Measurements from ENCODE around the gene KCNK13. TPM values are rescaled to one million over a fixed set of nuclear protein-coding genes. Genes with fewer than 3 reads are reported as not detected.

The KCNK13 gene
- polyA plus RNA-seq, 1 of the 3 experiments (the other 2 are of a cell fraction), result not detected

DNA sequence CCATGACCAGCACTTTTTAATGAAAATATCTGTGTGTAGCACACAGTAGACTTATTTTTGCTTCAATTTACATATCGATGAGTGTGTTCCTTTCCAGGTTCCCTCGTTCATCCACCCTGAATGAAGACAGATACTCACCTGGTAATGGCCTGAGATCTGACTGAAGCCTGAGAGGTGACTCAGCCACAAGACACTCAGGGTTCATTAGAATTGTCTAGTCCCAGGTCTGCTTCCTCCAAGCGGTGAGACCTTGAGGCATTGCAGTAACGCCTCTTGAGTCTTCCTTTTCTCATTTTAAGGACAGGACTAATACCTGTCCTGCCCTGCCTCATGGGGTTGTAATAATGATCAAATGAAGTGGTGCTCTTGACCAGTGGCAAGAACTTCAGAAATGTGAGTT lies 11.5 kb upstream of the KCNK13 start:
- POLR2A ChIA-PET, result no interaction called here
- 83% methylated on average over 4 of the region's 4 CpGs for WGBS (ENCODE audit: low lambda C conversion rate)
- CTCF ChIA-PET, result interaction anchor here (1.1 to 1.6 kb wide), 2 partner anchors 10 to 77 kb away, joined by 3 to 6 read pairs; no protein-coding TSS in a partner anchor
- Histone ChIP-seq H3K9me3 (no peaks in the 10 kb centered on the region), H3K27ac (ENCODE audit: low read depth in 2 of 2, low read length in 1 of 2) (no peak overlapping the region), H3K27me3 (ENCODE audit: insufficient read depth) (no peaks in the 10 kb centered on the region), H3K79me2 (ENCODE audit: insufficient read depth) (no peaks in the 10 kb centered on the region), H4K20me1 (ENCODE audit: insufficient read depth) (no peaks in the 10 kb centered on the region), H3K36me3 (replicated peaks in 1 of 2; ENCODE audit: control insufficient read depth in 1 of 2, insufficient read depth in 2 of 2, low read length in 1 of 2) (no peaks in the 10 kb centered on the region), H3K4me3 (ENCODE audit: low read depth in 2 of 2, low read length in 1 of 2) (no peak overlapping the region), H3K4me2 (no peak overlapping the region), H3K9me2 (no peaks in the 10 kb centered on the region), H2AFZ (ENCODE audit: low read depth) (no peak overlapping the region), H3K9ac (no peak overlapping the region), H3K4me1 (ENCODE audit: control insufficient read depth in 1 of 2, insufficient read depth in 2 of 2, low read depth in 1 of 2, low read length in 1 of 2) (no peaks in the 10 kb centered on the region; a peak in 1 of 4 replicates), H3F3A (replicated peaks; ENCODE audit: insufficient read depth) (no peaks in the 10 kb centered on the region)
- DNase-seq, result no peak
- TF ChIP-seq, protein P1, sequence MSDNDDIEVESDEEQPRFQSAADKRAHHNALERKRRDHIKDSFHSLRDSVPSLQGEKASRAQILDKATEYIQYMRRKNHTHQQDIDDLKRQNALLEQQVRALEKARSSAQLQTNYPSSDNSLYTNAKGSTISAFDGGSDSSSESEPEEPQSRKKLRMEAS (IDR thresholded peaks at IDR 0.05; ENCODE audit: low read depth), result no peak
- TF ChIP-seq SMC3 (IDR thresholded peaks at IDR 0.05; ENCODE audit: low read depth, low read length), result no peak
- no peak for TF ChIP-seq CTCF (IDR thresholded peaks at IDR 0.05)
- no peak for TF ChIP-seq CHD2 (IDR thresholded peaks at IDR 0.05; ENCODE audit: low read length, partially characterized antibody)
- TF ChIP-seq TAF1 (IDR thresholded peaks at IDR 0.05; ENCODE audit: borderline replicate concordance, low read depth, low read length), result no peak
- no peak for TF ChIP-seq RAD21 (IDR thresholded peaks at IDR 0.05; ENCODE audit: low read length)
- no peak for TF ChIP-seq NRF1 (IDR thresholded peaks at IDR 0.05; ENCODE audit: low read depth, low read length)
- TF ChIP-seq GATA2 (CRISPR knock-in tag; IDR thresholded peaks at IDR 0.05), result no peak
- no peak for TF ChIP-seq RFX5 (IDR thresholded peaks at IDR 0.05; ENCODE audit: low read length)
- no peak for TF ChIP-seq FOXM1 (IDR thresholded peaks at IDR 0.05; ENCODE audit: low read depth)

- Histone ChIP-seq H2AFZ (ENCODE audit: low read depth) (no peak overlapping the region), H3K9ac (no peak overlapping the region), H3K79me2 (ENCODE audit: insufficient read depth) (no peaks in the 10 kb centered on the region), H3K9me2 (no peaks in the 10 kb centered on the region), H3K36me3 (replicated peaks in 1 of 2; ENCODE audit: control insufficient read depth in 1 of 2, insufficient read depth in 2 of 2, low read length in 1 of 2) (no peaks in the 10 kb centered on the region), H3F3A (replicated peaks; ENCODE audit: insufficient read depth) (peaks cover 2% of the 10 kb centered on the region), H3K4me2 (no peak overlapping the region), H3K4me1 (ENCODE audit: control insufficient read depth in 1 of 2, insufficient read depth in 2 of 2, low read depth in 1 of 2, low read length in 1 of 2) (no peaks in the 10 kb centered on the region; a peak in 1 of 4 replicates), H3K27ac (ENCODE audit: low read depth in 2 of 2, low read length in 1 of 2) (no peak overlapping the region), H3K4me3 (ENCODE audit: low read depth in 2 of 2, low read length in 1 of 2) (no peak overlapping the region), H3K27me3 (ENCODE audit: insufficient read depth) (no peaks in the 10 kb centered on the region; the same call in 1 of the 2 replicates), H3K9me3 (no peaks in the 10 kb centered on the region), H4K20me1 (ENCODE audit: insufficient read depth) (no peaks in the 10 kb centered on the region)
- ChIA-PET POLR2A (no interaction called here), CTCF (no interaction called here)
- DNase-seq, result no peak
- WGBS (ENCODE audit: low lambda C conversion rate), result 48% methylated on average over 2 of the region's 2 CpGs
- TF ChIP-seq USF1 (IDR thresholded peaks at IDR 0.05; ENCODE audit: borderline replicate concordance, low read depth) (no peak), NFIC (IDR thresholded peaks at IDR 0.05; ENCODE audit: borderline replicate concordance) (no peak), TEAD4 (IDR thresholded peaks at IDR 0.05; ENCODE audit: borderline replicate concordance, insufficient read depth) (no peak), IRF3 (IDR thresholded peaks at IDR 0.05; ENCODE audit: low read depth, low read length) (no peak), EP300 (IDR thresholded peaks at IDR 0.05; ENCODE audit: borderline replicate concordance in 1 of 2, low read depth in 1 of 2, low read length in 1 of 2) (no peak), ELF1 (IDR thresholded peaks at IDR 0.05) (no peak), FOSL2 (IDR thresholded peaks at IDR 0.05; ENCODE audit: borderline replicate concordance, low read depth) (no peak), TCF12 (IDR thresholded peaks at IDR 0.05) (no peak), GATA2 (CRISPR knock-in tag; IDR thresholded peaks at IDR 0.05) (no peak), JUND (IDR thresholded peaks at IDR 0.05) (no peak), TAF1 (IDR thresholded peaks at IDR 0.05; ENCODE audit: borderline replicate concordance, low read depth, low read length) (no peak), RCOR1 (IDR thresholded peaks at IDR 0.05; ENCODE audit: low read length) (no peak), NRF1 (IDR thresholded peaks at IDR 0.05; ENCODE audit: low read depth, low read length) (no peak), EZH2phosphoT487 (IDR thresholded peaks at IDR 0.05; ENCODE audit: borderline replicate concordance, low read depth) (no peak), POLR2AphosphoS5 (IDR thresholded peaks at IDR 0.05; ENCODE audit: low read depth, low read length) (no peak), YY1 (IDR thresholded peaks at IDR 0.05; ENCODE audit: low read depth) (no peak), RFX5 (IDR thresholded peaks at IDR 0.05; ENCODE audit: low read length) (no peak)
- TF ChIP-seq, protein P2, sequence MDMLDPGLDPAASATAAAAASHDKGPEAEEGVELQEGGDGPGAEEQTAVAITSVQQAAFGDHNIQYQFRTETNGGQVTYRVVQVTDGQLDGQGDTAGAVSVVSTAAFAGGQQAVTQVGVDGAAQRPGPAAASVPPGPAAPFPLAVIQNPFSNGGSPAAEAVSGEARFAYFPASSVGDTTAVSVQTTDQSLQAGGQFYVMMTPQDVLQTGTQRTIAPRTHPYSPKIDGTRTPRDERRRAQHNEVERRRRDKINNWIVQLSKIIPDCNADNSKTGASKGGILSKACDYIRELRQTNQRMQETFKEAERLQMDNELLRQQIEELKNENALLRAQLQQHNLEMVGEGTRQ (IDR thresholded peaks at IDR 0.05; ENCODE audit: borderline replicate concordance, low read depth, low read length), result no peak
- TF ChIP-seq, protein P3, sequence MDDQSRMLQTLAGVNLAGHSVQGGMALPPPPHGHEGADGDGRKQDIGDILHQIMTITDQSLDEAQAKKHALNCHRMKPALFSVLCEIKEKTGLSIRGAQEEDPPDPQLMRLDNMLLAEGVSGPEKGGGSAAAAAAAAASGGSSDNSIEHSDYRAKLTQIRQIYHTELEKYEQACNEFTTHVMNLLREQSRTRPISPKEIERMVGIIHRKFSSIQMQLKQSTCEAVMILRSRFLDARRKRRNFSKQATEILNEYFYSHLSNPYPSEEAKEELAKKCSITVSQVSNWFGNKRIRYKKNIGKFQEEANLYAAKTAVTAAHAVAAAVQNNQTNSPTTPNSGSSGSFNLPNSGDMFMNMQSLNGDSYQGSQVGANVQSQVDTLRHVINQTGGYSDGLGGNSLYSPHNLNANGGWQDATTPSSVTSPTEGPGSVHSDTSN (IDR thresholded peaks at IDR 0.05), result no peak
Measured at GRCh38 chr14:90053044-90053443, 8.8 kb upstream of the KCNK13 start.

Measured in SK-N-SH (cell line).